Activated CD8-positive, alpha-beta memory T cell treated with anti-CD3 and anti-CD28 coated beads, Interleukin-2, amount 10 ng/mL, durations not matched to agents 7 days and 5 days (primary cell): ENCODE data around the gene SENP3. TPM values are rescaled to one million over a fixed set of nuclear protein-coding genes. Genes with fewer than 3 reads are reported as not detected.

ENCODE experiments used
- ATAC-seq: fragments of 150-1000 bp; cut with Tn5 transposase; one replicate; pipeline ENCODE4 v1.10.0; 2021; ENCODE audit warnings: moderate library complexity
- CTCF ChIA-PET: fragments of 350-600 bp; sonication (Branson Sonifier 250); formaldehyde crosslinking; loops from one replicate; lab custom pipeline; 2021; ENCODE audit warnings: antibody characterized with exemption; lab: Charles Lee
- DNase-seq: peaks from one replicate; pipeline ENCODE4 v3.0.0-alpha.2; 2020
- H3K27ac Mint-ChIP-seq: one replicate; pipeline ENCODE4 v1.8.0; 2021; ENCODE audit warnings: mild to moderate bottlenecking, mixed read lengths
- H3K27me3 Mint-ChIP-seq: one replicate; pipeline ENCODE4 v1.8.0; 2021; ENCODE audit warnings: mixed read lengths
- H3K36me3 Mint-ChIP-seq: one replicate; pipeline ENCODE4 v1.8.0; 2021; ENCODE audit warnings: mild to moderate bottlenecking, mixed read lengths
- H3K4me1 Mint-ChIP-seq: one replicate; pipeline ENCODE4 v1.8.0; 2021; ENCODE audit warnings: mixed read lengths
- H3K4me3 Mint-ChIP-seq: one replicate; pipeline ENCODE4 v1.8.0; 2021; ENCODE audit warnings: mild to moderate bottlenecking, moderate library complexity, mixed read lengths
- H3K9me3 Mint-ChIP-seq: one replicate; pipeline ENCODE4 v1.8.0; 2022; ENCODE audit warnings: low read depth, mixed read lengths
- total RNA-seq, 2 experiments: library from RNA; stranded (reverse); gene quantifications; one replicate each; pipeline ENCODE4 v1.2.3, GENCODE V29; 2021

The SENP3 gene
- total RNA-seq, 2 experiments from 2014 or later, result 55.7 to 70.9 TPM

DNA sequence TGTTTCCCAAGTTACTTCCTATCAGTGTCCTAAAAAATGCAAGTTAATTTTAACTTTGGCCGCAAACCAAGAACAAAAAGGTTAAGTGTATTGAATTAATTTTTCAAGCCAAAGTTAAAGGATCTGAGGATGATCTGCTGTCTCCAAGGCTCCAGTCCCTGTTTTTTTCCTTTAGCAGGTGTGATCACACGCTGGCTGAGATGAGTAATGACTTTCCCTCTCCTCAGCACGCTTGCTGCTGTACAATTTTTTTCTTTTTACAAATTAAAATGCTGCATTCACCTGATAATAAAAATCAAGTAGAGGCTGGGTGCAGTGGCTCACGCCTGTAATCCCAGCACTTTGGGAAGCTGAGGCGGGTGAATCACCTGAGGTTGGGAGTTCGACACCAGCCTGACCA is 16.8 kb upstream of the SENP3 start:
- Mint-ChIP-seq H3K27me3 (peaks cover 4% of the 10 kb centered on the region), H3K36me3 (peaks cover 3% of the 10 kb centered on the region), H3K4me1 (peaks cover 17% of the 10 kb centered on the region), H3K27ac (no peak overlapping the region), H3K9me3 (no peaks in the 10 kb centered on the region), H3K4me3 (no peak overlapping the region)
- CTCF ChIA-PET, result interaction anchor here (0.8 kb wide), 1 partner anchor 16 kb away, joined by 4 read pairs; the partner anchor contains the start of gene SENP3
- no peak for ATAC-seq
- DNase-seq, result no peak

DNA sequence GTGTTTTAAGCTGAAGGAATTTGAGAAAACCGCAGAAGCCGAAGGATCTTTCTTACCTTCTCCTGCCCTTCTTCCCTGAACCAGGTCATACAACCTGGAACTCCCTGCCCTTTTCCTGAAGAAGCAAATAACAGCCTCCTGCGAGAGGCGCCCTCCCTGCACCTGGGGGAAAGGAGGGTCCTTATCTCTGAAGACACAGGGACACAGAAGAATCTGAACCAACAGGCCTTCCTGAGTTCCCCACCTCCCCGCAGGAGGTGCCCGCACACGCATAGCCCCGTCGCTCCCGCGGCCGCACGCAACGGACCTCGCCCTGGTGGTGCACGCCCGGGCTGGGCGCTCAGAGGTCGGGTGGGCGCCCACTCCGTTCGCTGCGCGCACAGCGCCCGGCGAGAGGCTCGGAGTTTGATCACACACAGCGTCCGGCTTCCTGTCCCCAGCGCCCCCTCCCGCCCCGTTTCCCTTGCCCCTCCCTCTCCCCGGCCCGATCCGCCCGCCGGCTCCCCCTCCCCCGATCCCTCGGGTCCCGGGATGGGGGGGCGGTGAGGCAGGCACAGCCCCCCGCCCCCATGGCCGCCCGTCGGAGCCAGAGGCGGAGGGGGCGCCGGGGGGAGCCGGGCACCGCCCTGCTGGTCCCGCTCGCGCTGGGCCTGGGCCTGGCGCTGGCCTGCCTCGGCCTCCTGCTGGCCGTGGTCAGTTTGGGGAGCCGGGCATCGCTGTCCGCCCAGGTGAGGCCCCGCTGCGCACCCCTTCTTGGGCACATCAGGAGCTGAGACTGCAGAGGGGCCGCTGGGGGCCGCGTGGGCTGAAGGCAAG is 12.9 kb upstream of the SENP3 start, which contains the start of gene TNFSF12:
Gene TNFSF12, plus strand, starts transcription at position 474 of the 816 bp plus-strand sequence. Its CDS starts 96 bp downstream, at position 570.
- CTCF ChIA-PET, result interaction anchor here (1.0 to 5.1 kb wide), 4 partner anchors 10 to 112 kb away, joined by 4 to 39 read pairs (median 4); partner anchors contain the start of genes SENP3, SOX15 and TNFSF13
- peak within 1 kb of the TSS; percentile 86 for H3K27ac Mint-ChIP-seq
- H3K9me3 Mint-ChIP-seq, result no peaks in the 10 kb centered on the region
- H3K27me3 Mint-ChIP-seq, result no peaks in the 10 kb centered on the region
- ATAC-seq, result peak; percentile 80
- H3K4me3 Mint-ChIP-seq, result peak within 1 kb of the TSS; percentile 84
- peaks cover 19% of the 10 kb centered on the region for H3K36me3 Mint-ChIP-seq
- H3K4me1 Mint-ChIP-seq, result peaks cover 56% of the 10 kb centered on the region
- peak; percentile 78 for DNase-seq

DNA sequence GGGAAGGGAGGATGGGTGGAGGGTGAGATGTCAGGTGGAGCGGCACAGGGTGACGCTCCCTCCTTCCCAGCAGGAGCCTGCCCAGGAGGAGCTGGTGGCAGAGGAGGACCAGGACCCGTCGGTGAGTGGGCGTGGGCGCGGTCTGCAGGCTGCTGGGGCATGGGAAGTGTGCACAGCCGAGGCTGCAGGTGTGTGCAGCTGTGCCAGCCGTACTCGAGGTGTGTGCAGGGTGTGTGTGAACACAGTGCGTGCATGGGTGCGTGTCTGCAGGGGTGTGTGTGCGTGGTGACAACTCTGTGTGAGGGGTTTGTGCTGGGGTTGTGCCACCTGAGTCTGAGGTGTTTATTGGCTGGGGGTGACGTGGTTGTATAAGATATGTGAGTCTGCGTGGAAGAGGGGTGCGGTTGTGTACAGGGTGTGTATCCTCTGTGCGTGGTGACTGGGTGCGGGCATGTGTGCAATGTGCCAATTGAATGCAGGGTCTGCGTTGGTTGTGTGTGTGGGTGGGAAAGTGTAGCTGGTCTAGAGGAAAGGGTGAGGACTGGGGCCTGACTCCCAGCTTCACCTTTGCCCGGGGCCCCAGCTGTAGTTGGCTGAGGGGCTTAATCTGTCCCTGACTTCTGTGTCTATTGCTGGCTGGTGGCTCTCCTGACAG is 12.2 kb upstream of the SENP3 start:
- H3K36me3 Mint-ChIP-seq, result peaks cover 22% of the 10 kb centered on the region
- CTCF ChIA-PET, result interaction anchor here (0.5 to 5.1 kb wide), 8 partner anchors 9 to 213 kb away, joined by 3 to 39 read pairs (median 4); partner anchors contain the start of genes ACAP1, SENP3, SOX15 and TNFSF13
- H3K4me3 Mint-ChIP-seq, result peak overlapping the region; percentile 84
- peak overlapping the region; percentile 84 for H3K27ac Mint-ChIP-seq
- H3K4me1 Mint-ChIP-seq, result peaks cover 59% of the 10 kb centered on the region
- no peaks in the 10 kb centered on the region for H3K9me3 Mint-ChIP-seq
- ATAC-seq (peak; percentile 50), DNase-seq (peak; percentile 59)
- H3K27me3 Mint-ChIP-seq, result no peaks in the 10 kb centered on the region

DNA sequence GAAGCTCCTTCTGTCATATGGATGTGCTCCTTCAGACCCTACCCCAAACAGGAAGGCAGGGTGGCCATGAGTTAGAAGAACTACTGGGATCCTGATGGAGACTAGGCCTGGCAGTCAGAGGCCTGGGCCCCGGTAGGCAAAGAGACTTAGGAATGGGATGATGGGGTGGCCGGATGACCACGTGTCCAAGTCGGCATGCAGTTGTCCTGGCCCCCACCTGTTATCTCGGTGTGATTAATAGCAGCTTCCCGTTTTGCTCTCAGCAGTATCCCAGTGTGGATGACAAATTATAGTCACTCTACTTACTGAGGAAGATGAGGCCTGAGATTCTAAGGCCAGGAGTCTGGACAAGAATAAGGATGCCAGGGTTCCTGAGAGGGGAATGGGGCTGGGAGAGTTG is 11.4 kb upstream of the SENP3 start:
- H3K36me3 Mint-ChIP-seq, result peaks cover 22% of the 10 kb centered on the region
- peak overlapping the region; percentile 84 for H3K4me3 Mint-ChIP-seq
- DNase-seq, result no peak
- H3K9me3 Mint-ChIP-seq, result no peaks in the 10 kb centered on the region
- ATAC-seq, result no peak
- CTCF ChIA-PET, result interaction anchor here (0.5 to 5.1 kb wide), 7 partner anchors 8 to 214 kb away, joined by 3 to 39 read pairs (median 4); partner anchors contain the start of genes ACAP1, SENP3, SOX15 and TNFSF13
- H3K27me3 Mint-ChIP-seq, result no peaks in the 10 kb centered on the region
- peak overlapping the region; percentile 84 for H3K27ac Mint-ChIP-seq
- H3K4me1 Mint-ChIP-seq, result peaks cover 63% of the 10 kb centered on the region

DNA sequence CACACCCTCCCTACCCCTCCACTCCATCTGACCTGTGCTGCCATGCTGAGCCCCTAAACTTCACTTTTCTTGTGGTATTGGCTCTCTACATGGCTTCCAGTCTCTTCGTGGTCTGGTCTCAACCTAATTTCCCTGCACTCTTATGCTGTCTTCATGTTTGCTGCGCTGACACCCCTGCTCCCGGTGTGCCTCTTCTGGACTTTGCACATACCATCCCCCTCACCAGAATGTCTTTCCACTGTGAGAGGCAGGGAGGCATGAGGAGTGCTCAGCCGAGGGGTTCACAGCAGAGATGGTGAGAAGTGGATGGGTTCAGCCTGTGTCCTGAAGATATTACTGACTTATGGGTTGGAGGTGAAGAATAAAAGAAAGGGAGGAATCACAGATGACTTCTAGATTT is 10.3 kb upstream of the SENP3 start:
- Mint-ChIP-seq H3K27me3 (no peaks in the 10 kb centered on the region), H3K4me3 (peak overlapping the region; percentile 23), H3K36me3 (peaks cover 28% of the 10 kb centered on the region), H3K27ac (peak overlapping the region; percentile 25), H3K4me1 (peaks cover 68% of the 10 kb centered on the region), H3K9me3 (no peaks in the 10 kb centered on the region)
- ATAC-seq, result no peak
- CTCF ChIA-PET, result interaction anchor here (0.9 to 2.1 kb wide), 4 partner anchors 9 to 38 kb away, joined by 3 to 29 read pairs (median 4); partner anchors contain the start of genes MPDU1 and SENP3
- no peak for DNase-seq

DNA sequence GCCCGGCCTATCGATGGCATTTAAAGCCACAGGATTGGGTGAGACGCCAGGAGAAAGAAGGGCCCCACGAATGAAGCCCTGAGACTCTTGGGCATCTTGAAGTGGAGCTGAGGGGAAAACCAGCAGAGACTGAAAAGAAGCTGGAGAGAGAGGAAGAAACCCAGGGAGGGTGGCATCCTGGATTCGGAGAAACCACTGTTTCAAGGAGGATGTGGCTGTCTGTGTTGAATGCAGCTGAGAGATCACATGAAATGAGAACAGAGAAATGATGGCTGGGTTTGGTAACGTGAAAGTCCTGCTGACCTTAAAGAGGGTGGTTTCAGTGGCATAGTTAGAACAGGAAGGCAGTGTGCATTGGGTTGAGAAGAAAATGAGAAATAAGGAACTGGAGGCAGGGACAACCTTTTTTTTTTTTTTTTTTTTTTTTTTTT is 9.1 kb upstream of the SENP3 start:
- peak; percentile 81 for DNase-seq
- H3K9me3 Mint-ChIP-seq, result no peaks in the 10 kb centered on the region
- peak overlapping the region; percentile 91 for H3K27ac Mint-ChIP-seq
- H3K4me3 Mint-ChIP-seq, result peak overlapping the region; percentile 50
- peaks cover 66% of the 10 kb centered on the region for H3K4me1 Mint-ChIP-seq
- no peaks in the 10 kb centered on the region for H3K27me3 Mint-ChIP-seq
- peak; percentile 58 for ATAC-seq
- H3K36me3 Mint-ChIP-seq, result peaks cover 28% of the 10 kb centered on the region
- CTCF ChIA-PET, result interaction anchor here (0.6 to 2.1 kb wide), 15 partner anchors 8 to 558 kb away, joined by 3 to 29 read pairs (median 4); partner anchors contain the start of genes MPDU1, SENP3 and TP53

DNA sequence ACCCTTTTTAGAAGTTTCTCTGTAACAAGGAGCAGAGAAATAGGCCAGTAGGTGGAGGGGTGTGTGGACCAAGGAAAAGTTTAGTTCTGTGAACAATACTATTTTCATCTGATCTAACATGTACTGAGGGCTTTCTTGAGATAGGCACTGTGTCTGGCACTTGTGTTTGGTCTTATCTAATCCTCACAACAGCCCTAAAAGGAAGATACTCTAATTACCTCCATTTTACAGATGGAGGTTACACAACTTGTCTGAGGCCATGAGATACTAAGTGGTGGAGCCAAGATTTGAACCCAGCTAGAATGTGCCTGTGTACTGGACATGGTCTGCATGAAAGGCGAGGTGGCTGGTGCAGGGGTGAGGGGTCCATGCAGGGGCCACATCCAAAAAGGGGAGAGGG is 8.4 kb upstream of the SENP3 start:
- Mint-ChIP-seq H3K4me1 (peaks cover 65% of the 10 kb centered on the region), H3K4me3 (peak overlapping the region; percentile 50), H3K36me3 (peaks cover 28% of the 10 kb centered on the region), H3K27ac (peak overlapping the region; percentile 91), H3K9me3 (no peaks in the 10 kb centered on the region), H3K27me3 (no peaks in the 10 kb centered on the region)
- CTCF ChIA-PET, result interaction anchor here (0.6 to 2.1 kb wide), 9 partner anchors 7 to 557 kb away, joined by 3 to 29 read pairs (median 4); partner anchors contain the start of genes SENP3, TP53 and WRAP53
- DNase-seq, result no peak
- ATAC-seq, result no peak

DNA sequence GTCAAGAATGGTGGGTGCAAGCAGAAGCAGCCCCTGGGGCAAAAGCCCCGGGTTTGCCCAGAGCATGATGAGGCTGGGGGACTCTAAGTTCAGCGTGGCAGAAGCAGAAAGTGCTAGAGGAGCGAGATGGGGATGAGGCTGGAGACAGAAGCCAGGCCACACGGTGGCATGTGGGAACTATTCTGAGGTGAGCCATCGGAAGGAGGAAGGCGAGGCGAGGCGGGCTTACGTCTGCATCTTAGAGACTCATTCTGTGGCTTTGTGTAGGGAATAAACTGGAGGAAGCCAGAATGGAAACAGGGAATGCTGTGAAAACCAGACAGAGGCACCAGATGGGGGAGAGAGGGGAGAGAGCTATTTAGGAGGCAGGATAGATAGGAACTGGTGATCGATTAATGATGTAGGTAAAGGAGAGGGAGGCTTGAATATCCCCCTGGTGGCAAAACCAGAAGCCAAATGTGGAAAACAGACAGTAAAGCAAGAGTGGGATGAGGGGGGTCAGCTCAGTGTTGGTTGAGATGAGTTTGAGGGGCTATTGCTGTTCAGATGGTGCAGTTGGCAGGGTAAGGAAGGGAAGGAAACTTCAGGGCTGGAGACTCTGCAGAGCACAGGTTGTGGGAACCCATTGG is 6.3 kb upstream of the SENP3 start:
- ATAC-seq, result no peak
- Mint-ChIP-seq H3K27me3 (no peaks in the 10 kb centered on the region), H3K4me3 (no peak overlapping the region), H3K4me1 (peaks cover 67% of the 10 kb centered on the region), H3K9me3 (no peaks in the 10 kb centered on the region), H3K27ac (peak overlapping the region; percentile 60), H3K36me3 (peaks cover 25% of the 10 kb centered on the region)
- CTCF ChIA-PET, result interaction anchor here (1.6 to 1.8 kb wide), 2 partner anchors 28 to 34 kb away, joined by 3 to 4 read pairs; partner anchors contain the start of gene MPDU1
- no peak for DNase-seq

DNA sequence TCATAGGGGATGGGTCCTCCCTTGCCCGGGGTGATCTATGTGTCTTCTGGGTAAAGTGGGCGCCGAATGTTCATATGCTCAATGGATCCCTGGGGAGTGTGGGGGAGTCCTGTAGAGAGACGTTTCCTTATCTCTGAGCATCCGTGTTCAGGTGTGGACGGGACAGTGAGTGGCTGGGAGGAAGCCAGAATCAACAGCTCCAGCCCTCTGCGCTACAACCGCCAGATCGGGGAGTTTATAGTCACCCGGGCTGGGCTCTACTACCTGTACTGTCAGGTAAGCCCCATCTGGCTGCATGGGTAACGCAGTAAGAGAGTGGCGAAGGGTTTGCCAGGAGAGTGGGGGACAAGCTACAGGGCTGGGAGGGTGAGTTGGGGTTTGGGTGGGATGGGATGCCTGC is 5.1 kb upstream of the SENP3 start:
- Mint-ChIP-seq H3K9me3 (no peaks in the 10 kb centered on the region), H3K4me3 (no peak overlapping the region), H3K4me1 (peaks cover 64% of the 10 kb centered on the region), H3K36me3 (peaks cover 21% of the 10 kb centered on the region), H3K27ac (no peak overlapping the region), H3K27me3 (no peaks in the 10 kb centered on the region)
- CTCF ChIA-PET, result interaction anchor here (1.8 to 5.4 kb wide), 2 partner anchors 33 to 41 kb away, joined by 4 to 172 read pairs; no protein-coding TSS in a partner anchor
- DNase-seq (no peak), ATAC-seq (no peak)

DNA sequence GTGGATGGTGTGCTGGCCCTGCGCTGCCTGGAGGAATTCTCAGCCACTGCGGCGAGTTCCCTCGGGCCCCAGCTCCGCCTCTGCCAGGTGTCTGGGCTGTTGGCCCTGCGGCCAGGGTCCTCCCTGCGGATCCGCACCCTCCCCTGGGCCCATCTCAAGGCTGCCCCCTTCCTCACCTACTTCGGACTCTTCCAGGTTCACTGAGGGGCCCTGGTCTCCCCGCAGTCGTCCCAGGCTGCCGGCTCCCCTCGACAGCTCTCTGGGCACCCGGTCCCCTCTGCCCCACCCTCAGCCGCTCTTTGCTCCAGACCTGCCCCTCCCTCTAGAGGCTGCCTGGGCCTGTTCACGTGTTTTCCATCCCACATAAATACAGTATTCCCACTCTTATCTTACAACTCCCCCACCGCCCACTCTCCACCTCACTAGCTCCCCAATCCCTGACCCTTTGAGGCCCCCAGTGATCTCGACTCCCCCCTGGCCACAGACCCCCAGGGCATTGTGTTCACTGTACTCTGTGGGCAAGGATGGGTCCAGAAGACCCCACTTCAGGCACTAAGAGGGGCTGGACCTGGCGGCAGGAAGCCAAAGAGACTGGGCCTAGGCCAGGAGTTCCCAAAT is 4.5 kb upstream of the SENP3 start:
- Mint-ChIP-seq H3K27me3 (no peaks in the 10 kb centered on the region), H3K27ac (no peak overlapping the region), H3K36me3 (peaks cover 19% of the 10 kb centered on the region), H3K4me1 (peaks cover 58% of the 10 kb centered on the region), H3K9me3 (no peaks in the 10 kb centered on the region), H3K4me3 (no peak overlapping the region)
- ATAC-seq (no peak), DNase-seq (no peak)
- CTCF ChIA-PET, result interaction anchor here (0.6 to 5.4 kb wide), 4 partner anchors 32 to 201 kb away, joined by 3 to 172 read pairs (median 4); no protein-coding TSS in a partner anchor

DNA sequence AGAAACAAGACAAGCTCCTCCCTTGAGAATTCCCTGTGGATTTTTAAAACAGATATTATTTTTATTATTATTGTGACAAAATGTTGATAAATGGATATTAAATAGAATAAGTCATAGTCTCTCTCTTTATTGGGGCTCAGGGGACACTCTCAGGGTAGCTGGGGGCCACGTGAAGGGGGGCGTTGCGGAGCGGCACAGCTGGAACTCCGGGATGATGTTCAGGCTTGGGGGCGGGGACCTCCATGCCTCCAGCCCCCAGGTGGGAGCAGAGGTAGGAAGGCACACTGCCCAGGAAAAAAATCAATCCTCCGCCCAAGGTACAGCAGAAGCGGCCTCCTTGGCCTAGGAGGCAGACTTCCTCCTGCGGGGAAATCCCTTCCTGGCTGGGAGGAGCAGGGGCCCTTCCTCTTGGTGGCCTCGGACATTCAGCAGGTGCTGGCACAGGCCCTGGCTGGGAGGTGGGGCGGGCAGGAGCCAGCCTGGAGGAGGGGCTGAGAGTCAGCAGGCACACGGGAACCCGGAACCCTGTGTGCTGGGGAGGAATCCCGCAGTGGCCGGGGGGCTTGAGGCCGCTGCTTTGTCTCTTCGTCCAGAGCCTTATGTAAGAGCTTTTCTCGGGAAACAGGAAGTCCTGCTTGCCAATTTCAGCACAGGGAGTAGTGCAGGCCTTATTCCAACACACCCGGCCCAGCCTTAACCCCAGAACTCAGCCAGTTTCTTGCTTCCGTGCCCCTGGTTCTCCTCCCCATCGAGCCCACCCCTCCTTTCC is 3.8 kb upstream of the SENP3 start:
- H3K27me3 Mint-ChIP-seq, result no peaks in the 10 kb centered on the region
- no peaks in the 10 kb centered on the region for H3K9me3 Mint-ChIP-seq
- H3K4me1 Mint-ChIP-seq, result peaks cover 58% of the 10 kb centered on the region
- H3K4me3 Mint-ChIP-seq, result no peak overlapping the region
- H3K27ac Mint-ChIP-seq, result peak overlapping the region; percentile 68
- DNase-seq (no peak), ATAC-seq (no peak)
- CTCF ChIA-PET, result interaction anchor here (0.7 to 5.4 kb wide), 5 partner anchors 8 to 202 kb away, joined by 3 to 172 read pairs (median 4); partner anchors contain the start of gene TNFSF12
- peaks cover 15% of the 10 kb centered on the region for H3K36me3 Mint-ChIP-seq
